Pulmonary artery endothelial cell (primary cell): Measurements from ENCODE around the gene QTRT2. TPM values are rescaled to one million over a fixed set of nuclear protein-coding genes. Genes with fewer than 3 reads are reported as not detected.
A peak's percentile ranks its signal among the peaks of the same experiment; 100 is the strongest.

Experiments
- DNase-seq: peaks from one replicate; pipeline ENCODE4 v3.0.0-alpha.2; 2011; ENCODE audit warnings: low read depth, low spot score
- total RNA-seq: library from RNA; depleted of rRNA; stranded (reverse); fragments of >200 nt; gene quantifications from 2 replicates; pipeline ENCODE4 v1.2.3, GENCODE V29; 2014

The QTRT2 gene
- total RNA-seq, 1 donor from 2014 or later, result 40.5 TPM

GRCh38 chr3:114078126-114078525, 21.6 kb downstream of the QTRT2 start:
- no peak for DNase-seq

GRCh38 chr3:114079761-114080160, 23.2 kb downstream of the QTRT2 start:
- peak; percentile 61 for DNase-seq

- DNase-seq, result no peak
Measured at GRCh38 chr3:114080201-114080600, 23.7 kb downstream of the QTRT2 start.

GRCh38 chr3:114081037-114081436, 24.5 kb downstream of the QTRT2 start:
- no peak for DNase-seq

GRCh38 chr3:114083112-114083511, 26.6 kb downstream of the QTRT2 start:
- no peak for DNase-seq

- no peak for DNase-seq
Measured at GRCh38 chr3:114086356-114086755, 29.8 kb downstream of the QTRT2 start.

- DNase-seq, result no peak
Measured at GRCh38 chr3:114089675-114090074, 33.1 kb downstream of the QTRT2 start.

GRCh38 chr3:114092151-114093015, 35.8 kb downstream of the QTRT2 start:
- DNase-seq, result peak; percentile 45

- DNase-seq, result no peak
Measured at GRCh38 chr3:114093016-114093380, 36.5 kb downstream of the QTRT2 start.

GRCh38 chr3:114093596-114093995, 37.1 kb downstream of the QTRT2 start:
- DNase-seq, result no peak

GRCh38 chr3:114095796-114096195, 39.3 kb downstream of the QTRT2 start:
- DNase-seq, result no peak

- DNase-seq, result no peak
Measured at GRCh38 chr3:114101101-114101500, 44.6 kb downstream of the QTRT2 start.

- no peak for DNase-seq
Measured at GRCh38 chr3:114103181-114103580, 46.6 kb downstream of the QTRT2 start.

- DNase-seq, result no peak
Measured at GRCh38 chr3:114103858-114104257, 47.3 kb downstream of the QTRT2 start.

GRCh38 chr3:114104414-114104813, 47.9 kb downstream of the QTRT2 start:
- DNase-seq, result no peak

GRCh38 chr3:114108137-114108536, 51.6 kb downstream of the QTRT2 start:
- DNase-seq, result no peak

GRCh38 chr3:114110439-114110838, 53.9 kb downstream of the QTRT2 start:
- no peak for DNase-seq

GRCh38 chr3:114111060-114111770, 54.7 kb downstream of the QTRT2 start:
- no peak for DNase-seq

GRCh38 chr3:114112696-114113095, 56.2 kb downstream of the QTRT2 start:
- DNase-seq, result no peak

GRCh38 chr3:114114719-114115118, 58.2 kb downstream of the QTRT2 start:
- no peak for DNase-seq

- no peak for DNase-seq
Measured at GRCh38 chr3:114115143-114115542, 58.6 kb downstream of the QTRT2 start.

GRCh38 chr3:114119776-114120175, 63.2 kb downstream of the QTRT2 start:
- no peak for DNase-seq

GRCh38 chr3:114120211-114120610, 63.7 kb downstream of the QTRT2 start:
- DNase-seq, result no peak
